HG02571 (cell line): ENCODE data around the gene TPGS1.

Experiments
- ATAC-seq: cut with Tn5 transposase; IDR thresholded peaks from one replicate; pipeline ENCODE4 v1.9.1; 2021; ENCODE audit warnings: mild to moderate bottlenecking, moderate library complexity; ENCODE audit not compliant: unreplicated experiment

The TPGS1 gene

DNA sequence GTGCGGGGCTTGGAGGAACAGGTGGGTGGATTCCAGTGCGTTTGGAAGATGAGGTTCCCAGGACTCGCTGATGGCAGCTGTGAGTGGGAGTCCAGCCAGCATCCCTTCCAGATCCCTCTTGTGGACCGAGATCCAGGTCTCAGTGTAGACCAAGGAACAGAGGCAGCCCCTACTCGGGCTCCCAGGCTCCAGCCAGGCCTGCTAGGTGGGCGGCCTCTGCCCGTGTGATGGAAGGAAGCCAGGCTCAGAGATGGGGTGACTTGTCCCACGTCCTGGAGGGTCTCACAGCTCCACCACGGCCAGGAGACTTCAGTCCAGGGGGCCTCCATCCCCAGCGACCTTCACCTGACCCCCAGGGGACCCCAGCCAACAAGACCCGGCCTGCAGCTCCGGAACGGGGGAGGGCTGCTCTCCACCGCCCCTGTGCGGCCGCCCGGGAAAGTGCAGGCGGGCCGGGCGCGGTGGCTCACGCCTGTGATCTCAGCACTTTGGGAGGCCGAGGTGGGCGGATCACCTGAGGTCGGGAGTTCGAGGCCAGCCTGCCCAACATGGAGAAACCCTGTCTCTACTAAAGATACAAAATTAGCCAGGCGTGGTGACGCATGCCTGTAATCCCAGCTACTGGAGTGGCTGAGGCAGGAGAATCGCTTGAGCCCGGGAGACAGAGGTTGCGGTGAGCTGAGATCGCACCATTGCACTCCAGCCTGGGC is 11.7 kb upstream of the TPGS1 start:
- ATAC-seq: no peak

DNA sequence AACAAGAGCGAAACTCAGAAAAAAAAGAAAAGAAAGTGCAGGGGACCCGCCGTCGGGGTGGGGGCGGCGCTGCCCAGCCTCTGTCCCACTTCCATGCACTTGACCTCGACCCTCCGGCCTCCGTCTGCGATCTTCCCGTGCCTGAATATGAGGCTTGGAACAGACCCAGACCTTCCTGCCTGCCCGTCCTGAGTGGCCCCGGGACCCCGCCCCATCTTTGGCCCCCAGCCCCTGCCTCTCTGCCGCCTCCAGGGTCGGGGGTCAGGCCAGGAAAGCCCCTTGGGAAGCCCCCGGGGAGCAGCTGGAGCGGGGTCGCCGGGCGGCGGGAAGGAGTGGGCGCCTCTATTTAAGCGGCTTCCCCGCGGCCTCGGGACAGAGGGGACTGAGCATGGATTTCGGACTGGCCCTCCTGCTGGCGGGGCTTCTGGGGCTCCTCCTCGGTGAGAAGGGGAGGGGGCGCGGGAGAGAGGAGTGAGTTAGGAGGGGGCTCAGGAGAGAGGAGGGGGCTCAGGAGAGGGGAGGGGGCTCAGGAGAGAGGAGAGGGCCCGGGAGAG is 11.1 kb upstream of the TPGS1 start, which contains the start of gene MADCAM1:
Gene MADCAM1 (plus strand): TSS at position 375 of the 554 bp plus-strand sequence. CDS start 14 bp downstream, at position 389.
- no peak for ATAC-seq

DNA sequence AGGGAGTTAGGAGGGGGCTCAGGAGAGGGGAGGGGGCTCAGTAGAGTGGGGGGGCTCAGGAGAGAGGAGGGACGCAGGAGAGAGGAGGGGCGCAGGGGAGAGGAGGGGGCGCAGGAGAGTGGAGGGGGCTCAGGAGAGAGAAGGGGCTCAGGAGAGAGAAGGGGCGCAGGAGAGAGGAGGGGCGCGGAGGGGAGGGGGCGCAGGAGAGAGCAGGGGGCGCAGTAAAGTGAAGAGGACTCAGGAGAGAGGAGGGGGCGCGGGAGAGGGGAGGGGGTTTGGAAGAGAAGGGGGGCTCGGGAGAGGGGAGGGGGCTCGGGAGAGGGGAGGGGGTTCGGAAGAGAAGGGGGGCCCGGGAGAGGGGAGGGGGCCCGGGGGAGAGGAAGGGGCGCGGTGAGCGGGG is 10.3 kb upstream of the TPGS1 start:
- no peak for ATAC-seq

DNA sequence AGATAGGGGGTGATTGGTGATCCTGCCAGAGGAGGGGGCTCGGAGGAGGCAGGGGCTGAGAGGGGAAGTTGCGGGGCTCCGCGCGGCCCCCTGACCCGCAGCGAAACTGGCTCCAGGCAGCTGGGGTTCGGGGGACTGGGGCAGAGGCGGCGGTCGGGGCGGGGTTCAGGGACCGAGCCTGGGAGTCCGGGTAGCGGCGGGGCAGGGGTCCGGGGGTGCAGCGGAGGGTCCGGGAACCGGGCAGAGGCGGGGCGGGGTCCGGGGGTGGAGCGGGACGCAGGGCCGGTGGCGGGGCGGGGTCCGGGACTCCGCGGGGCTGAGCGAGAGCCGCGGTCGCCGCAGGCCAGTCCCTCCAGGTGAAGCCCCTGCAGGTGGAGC is 9.8 kb upstream of the TPGS1 start:
- ATAC-seq: no peak

DNA sequence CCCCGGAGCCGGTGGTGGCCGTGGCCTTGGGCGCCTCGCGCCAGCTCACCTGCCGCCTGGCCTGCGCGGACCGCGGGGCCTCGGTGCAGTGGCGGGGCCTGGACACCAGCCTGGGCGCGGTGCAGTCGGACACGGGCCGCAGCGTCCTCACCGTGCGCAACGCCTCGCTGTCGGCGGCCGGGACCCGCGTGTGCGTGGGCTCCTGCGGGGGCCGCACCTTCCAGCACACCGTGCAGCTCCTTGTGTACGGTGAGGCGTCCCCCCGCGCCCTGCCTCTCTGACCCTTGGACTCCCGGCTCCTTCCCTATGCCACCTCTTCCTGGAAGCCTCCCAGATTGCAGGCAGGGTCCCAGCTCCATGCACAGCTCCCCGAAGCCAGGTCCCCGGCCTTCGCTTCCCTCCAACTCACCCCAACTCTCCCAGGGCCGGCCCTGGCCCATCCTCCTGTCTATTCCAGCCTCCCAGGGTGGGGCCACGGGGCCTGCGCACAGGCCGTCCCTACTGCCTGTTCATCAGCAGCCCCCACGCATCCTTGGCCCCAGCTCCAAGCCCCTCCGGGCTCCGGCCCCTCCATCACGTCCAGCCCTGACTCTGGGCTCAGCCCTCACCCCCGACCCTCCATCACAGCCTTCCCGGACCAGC is 9.3 kb upstream of the TPGS1 start:
- no peak for ATAC-seq

DNA sequence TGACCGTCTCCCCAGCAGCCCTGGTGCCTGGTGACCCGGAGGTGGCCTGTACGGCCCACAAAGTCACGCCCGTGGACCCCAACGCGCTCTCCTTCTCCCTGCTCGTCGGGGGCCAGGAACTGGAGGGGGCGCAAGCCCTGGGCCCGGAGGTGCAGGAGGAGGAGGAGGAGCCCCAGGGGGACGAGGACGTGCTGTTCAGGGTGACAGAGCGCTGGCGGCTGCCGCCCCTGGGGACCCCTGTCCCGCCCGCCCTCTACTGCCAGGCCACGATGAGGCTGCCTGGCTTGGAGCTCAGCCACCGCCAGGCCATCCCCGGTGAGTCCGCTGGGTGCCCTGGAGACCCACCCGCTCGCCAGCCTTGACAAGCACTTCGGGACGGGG is 8.8 kb upstream of the TPGS1 start:
- no peak for ATAC-seq

DNA sequence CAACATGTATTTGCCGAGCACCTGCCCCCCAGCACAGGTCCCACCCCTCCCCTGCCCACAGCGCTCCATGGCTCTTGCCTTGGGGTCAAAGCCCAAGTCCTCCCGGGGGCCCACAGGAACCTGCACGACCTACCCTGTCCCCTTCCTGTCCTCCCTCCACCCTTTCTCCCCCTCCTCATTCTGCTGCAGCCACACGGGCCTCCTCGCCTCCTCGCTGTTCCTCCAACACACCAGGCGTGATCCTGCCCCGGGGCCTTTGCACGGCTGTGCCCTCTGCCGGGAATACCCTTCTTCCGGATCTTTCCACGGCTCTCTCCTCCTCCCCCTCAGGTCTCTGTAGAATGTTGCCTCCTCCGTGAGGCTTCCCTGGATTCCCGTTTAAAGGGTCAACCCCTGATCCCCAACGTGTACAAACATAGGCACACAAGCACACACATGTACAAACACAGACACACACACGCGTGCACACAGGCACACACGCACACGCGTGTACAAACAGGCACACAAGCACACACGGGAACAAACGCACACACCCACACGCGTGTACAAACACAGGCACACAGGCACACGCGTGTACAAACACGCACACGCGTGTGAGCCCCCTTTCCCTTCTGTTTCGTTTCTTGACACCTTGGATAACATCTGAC is 8.2 kb upstream of the TPGS1 start:
- ATAC-seq: no peak

DNA sequence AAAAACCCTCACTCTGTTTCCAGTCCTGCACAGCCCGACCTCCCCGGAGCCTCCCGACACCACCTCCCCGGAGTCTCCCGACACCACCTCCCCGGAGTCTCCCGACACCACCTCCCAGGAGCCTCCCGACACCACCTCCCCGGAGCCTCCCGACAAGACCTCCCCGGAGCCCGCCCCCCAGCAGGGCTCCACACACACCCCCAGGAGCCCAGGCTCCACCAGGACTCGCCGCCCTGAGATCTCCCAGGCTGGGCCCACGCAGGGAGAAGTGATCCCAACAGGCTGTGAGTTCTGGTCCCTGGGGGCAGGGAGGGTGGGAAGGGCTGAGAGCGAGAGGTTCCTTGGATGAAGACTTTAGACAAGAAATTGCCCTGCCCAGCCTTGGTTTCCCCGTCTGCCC is 5.7 kb upstream of the TPGS1 start:
- ATAC-seq: no peak

DNA sequence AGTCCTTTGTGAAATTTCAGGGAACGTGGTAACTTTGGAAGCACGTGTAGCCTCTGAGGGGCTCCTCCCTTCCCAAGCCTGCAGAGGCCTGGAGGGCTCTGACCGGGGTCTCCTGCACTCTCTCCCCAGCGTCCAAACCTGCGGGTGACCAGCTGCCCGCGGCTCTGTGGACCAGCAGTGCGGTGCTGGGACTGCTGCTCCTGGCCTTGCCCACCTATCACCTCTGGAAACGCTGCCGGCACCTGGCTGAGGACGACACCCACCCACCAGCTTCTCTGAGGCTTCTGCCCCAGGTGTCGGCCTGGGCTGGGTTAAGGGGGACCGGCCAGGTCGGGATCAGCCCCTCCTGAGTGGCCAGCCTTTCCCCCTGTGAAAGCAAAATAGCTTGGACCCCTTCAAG is 2.7 kb upstream of the TPGS1 start:
- no peak for ATAC-seq

DNA sequence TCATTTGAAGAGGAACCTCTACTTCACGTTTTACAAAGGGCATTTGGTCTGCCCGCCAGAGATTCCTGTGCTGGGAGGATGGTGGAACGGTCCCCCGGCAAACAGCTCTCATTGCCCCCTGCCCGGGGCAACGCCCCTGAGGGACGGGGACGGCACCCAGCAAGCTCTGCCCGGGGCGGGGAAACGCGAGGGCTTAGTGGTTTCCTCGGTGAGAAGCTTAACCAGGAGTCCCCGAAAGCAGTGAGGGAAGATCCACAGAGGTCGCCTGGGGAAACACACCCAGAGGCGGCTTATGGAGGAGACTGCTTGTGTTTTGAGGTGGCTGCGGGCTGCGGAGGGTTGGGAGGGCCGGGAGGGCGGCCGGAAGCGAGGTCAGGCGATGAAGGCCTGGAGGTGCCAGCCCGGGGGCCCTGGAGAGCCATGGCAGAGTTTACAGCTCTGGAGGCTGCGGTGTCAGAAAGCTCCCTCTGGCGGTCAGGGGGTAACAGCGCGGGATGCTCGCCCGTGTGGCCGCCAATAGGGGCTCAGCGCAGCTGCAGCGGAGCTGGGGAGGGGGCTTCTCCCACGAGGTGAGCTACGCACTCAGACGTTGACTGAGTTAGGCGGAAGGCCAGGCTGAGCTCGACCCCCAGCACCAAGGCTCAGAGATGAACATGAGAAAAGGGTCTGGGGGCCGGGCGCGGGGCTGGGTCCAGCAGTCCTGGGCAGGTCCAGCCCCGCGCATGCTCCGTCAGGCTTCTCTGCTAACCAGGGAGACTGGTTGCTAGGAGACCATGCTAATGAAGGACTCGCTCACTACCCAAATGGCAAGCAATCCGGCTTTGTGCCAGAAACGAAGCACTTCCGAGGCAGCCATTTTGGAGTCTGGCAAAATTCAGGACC is 652 bp upstream of the TPGS1 start:
- ATAC-seq: peak; percentile 67

DNA sequence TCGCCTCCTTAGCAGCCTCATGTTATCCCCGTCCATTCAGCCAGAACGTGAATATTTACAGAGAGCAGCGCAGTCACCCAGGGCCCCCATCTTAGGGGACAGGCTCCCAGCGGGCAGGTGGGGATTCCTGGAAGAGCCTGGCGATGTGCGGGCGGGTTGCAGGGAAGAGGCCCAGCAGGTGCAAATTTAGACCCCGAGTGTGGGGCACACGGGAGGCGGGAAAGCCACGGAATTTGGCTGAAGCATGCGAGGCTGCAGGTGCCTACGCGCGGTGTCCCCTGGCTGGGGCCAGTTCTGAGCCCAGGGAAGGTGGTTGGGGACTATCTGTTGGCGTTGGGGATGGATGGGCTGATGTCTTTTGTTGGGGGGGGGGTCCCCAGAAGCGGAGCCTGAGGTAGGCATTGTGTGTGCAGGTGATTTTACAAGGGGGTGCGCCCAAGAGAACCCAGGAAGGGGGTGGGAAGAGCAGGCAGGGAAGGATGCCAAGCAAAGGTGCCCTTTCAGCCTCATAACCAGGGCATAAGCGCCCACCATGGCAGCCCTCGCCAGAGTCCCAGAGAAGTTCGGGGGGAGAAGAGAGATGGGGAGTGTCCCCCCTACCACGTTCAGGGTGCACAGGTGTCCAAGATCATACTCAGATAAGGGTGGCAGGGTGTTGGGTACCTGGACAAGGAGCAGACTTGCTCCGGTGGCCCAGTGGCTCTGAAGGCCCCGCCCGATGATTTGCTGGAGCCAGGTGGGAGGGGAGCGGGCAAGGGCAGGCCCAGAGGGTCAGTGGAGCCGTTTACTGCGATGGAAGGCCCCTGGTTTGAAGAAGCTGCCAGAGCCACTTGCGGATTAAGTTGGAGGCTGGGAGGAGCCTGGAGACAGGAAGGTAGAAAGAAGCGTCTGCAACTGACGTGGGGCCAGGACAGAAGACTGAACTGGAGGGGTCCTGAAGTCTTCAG is 1.2 kb downstream of the TPGS1 start:
- no peak for ATAC-seq

DNA sequence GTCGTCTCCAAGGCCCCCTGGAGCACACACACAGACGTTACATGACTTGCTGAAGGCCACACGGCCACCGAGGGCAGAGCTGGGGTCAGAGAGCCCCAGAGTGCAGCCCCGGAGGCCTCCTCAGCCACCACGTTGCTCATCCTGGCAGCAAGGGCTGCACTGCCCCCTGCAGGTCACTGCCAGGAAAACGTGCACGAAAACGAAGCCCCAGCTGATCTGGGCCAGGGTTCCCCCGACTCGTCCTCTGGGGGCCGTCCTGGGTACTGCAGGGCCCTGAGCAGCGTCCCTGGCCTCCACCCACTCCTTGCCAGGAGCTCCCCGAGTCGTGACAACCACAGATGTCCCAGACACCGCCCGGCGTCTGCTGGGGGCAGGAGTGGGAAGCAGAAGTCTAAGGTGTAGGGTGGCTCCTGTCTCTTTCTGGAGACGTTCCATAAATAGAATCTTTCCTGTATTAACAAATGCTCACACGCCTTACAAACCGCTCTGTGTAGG is 3.4 kb downstream of the TPGS1 start:
- no peak for ATAC-seq

DNA sequence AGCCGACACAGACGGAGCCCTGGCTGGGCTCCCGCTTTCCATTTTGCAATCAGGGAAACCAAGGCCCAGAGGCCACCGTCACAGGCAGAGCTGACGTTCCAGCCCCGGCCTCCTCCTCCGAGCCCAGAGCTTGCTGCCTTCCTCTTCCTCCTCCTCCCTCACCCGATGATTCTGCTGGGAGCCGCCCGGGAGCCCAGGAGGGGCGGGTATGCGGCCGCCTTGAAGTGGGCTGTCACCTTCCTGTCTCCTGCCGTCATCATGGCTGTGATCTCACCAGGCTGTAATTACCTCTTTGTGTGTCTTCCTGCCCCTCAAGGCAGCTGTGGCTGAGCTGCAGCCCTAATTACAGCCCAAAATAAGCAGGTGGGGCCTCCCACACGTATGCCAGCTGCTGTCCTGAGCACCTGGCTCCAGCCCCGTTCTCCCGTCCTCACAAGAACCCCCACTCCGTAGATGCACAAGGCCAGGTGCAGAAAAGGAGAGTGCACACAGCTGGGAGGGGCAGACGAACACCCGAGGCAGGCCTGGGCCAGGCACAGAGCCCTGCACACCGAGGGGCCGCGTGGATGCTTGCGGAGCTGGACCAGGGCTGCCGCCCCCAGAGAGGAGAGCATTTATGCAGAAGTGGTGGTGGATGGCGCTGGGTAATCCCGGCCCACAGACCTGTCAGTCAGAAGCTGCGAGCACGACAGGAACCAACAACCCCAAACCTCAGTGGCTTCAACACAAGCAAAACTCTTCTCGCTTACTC is 4.0 kb downstream of the TPGS1 start:
- no peak for ATAC-seq

DNA sequence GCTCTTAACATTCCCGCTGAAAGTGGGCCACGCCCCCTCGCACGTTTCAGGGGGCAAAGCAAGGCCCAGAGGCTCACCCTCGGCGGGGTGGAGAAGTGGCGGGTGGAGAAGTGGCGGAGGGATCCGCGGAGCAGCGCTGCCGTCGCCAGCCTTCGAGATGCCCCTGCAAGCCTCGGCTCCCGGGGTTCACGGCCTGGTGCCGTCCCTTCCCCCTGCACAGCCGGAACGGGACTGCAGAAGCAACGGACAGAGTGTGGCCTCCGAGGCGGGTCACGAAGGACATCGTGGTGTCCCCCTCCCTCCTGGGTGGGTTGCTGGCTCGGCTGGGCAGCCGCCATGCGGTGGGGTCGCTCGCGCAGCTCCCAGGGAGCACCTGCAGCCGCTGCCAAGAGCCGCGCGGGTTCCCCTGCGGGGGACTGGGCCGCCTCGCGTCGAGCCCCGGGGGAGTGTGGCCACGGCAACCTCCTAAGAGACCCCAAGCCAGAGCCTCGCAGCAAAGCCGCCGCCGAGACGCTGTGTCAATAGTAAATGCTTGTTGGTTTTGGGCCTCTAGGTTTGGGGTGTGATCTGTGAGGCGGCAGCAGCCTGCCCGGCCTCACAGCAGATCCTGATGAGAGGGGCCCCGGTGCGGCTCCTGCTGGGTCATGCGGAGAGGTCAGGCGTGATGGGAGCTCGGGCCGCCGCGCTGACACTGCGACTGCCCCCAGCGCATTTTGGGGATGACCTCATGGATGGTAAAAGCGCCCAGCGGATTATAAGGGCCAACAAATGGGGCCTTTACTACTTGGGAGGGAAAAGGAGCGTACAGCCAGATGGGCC is 5.5 kb downstream of the TPGS1 start:
- no peak for ATAC-seq

DNA sequence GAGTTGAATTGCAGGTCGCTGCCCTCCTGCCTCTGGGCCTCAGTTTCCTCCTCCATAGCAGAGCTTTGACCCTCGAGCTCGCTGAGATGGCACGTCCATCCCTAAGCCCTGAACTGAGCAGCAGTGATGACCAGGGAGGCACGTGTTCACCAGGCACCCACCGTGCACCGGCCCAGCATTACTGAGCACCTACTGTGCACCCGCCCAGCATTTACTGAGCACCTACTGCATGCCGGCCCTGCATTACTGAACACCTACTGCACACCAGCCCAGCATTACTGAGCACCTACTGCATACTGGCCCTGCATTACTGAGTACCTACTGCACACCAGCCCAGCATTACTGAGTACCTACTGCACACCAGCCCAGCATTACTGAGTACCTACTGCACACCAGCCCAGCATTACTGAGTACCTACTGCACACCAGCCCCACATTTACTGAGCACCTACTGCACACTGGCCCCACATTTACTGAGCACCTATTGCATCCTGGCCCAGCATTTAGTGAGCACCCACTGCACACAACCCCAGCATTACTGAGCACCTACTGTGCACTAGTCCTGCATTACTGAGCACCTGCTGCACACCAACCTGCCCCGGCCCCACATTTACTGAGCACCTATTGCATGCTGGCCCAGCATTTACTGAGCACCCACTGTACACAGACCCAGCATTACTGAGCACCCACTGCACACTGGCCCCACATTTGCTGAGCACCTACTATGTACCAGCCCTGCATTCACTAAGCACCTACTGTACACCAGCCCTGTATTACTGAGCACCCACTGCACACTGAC is 6.3 kb downstream of the TPGS1 start:
- no peak for ATAC-seq

DNA sequence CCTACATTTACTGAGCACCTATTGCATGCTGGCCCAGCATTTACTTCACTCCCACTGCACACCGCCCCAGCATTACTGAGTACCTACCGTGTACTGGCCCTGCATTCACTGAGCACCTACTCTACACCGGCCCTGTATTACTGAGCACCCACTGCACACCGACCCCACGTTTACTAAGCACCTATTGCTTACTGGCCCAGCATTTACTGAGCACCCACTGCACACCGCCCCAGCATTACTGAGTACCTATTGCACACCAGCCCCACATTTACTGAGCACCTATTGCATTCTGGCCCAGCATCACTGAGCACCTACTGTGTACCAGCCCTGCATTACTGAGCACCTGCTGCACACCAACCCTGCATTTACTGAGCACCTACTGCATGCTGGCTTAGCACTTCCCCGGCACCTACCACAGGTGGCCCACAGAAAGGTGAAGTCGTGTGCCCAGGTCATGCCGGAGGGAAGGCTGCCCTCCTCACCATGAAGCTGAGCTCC is 6.9 kb downstream of the TPGS1 start:
- ATAC-seq: no peak
